ENCODE data around the gene ZBTB43.

DNA sequence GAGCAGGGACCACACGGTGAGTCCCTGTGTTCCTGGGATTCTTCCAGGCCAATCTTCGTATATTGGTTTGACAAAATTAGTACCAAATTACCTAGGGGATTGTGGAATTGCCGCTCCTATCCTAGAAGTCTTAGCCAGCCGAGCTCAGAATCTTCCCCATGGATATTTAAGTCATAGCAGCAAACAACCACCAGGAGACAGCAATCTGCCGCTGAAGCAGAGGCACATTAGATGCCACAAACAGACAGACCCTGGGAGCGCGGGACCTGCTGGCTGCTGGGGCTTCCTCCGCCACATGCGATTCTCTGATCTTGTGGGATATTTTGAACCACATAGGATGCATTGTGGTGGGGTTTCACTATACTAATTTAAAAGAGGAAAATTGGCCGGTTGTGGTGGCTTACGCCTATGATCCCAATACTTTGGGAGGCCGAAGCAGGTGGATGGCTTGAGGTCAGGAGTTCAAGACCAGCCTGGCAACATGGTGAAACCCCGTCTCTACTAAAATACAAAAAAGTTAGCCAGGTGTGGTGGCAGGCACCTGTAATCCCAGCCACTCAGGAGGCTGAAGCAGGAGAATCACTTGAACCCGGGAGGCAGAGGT, 31.7 kb upstream of the ZBTB43 start:
- TF ChIP-seq, protein P1, sequence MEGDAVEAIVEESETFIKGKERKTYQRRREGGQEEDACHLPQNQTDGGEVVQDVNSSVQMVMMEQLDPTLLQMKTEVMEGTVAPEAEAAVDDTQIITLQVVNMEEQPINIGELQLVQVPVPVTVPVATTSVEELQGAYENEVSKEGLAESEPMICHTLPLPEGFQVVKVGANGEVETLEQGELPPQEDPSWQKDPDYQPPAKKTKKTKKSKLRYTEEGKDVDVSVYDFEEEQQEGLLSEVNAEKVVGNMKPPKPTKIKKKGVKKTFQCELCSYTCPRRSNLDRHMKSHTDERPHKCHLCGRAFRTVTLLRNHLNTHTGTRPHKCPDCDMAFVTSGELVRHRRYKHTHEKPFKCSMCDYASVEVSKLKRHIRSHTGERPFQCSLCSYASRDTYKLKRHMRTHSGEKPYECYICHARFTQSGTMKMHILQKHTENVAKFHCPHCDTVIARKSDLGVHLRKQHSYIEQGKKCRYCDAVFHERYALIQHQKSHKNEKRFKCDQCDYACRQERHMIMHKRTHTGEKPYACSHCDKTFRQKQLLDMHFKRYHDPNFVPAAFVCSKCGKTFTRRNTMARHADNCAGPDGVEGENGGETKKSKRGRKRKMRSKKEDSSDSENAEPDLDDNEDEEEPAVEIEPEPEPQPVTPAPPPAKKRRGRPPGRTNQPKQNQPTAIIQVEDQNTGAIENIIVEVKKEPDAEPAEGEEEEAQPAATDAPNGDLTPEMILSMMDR (IDR thresholded peaks at IDR 0.05), result peak in 10 of 12 donors; percentile 15 to 47 (median 30)
- no peak for TF ChIP-seq POLR2A (IDR thresholded peaks at IDR 0.05)
